Measurements from ENCODE around the gene UQCC2.

The UQCC2 gene

GRCh38 chr6:33705955-33706725 is 5.4 kb downstream of the UQCC2 start:
- Histone ChIP-seq H3K9me2 (replicated peaks; ENCODE audit: control insufficient read depth, low read length) (no peaks in the 10 kb centered on the region), H3K79me2 (ENCODE audit: control insufficient read depth, low read length) (peaks cover 27% of the 10 kb centered on the region), H3K4me1 (ENCODE audit: control insufficient read depth, low read length) (peaks cover 27% of the 10 kb centered on the region), H3K36me3 (ENCODE audit: control insufficient read depth, low read length) (peaks cover 49% of the 10 kb centered on the region), H3K27me3 (ENCODE audit: control insufficient read depth, low read length) (no peaks in the 10 kb centered on the region), H3K27ac (ENCODE audit: low read depth, low read length) (no peak overlapping the region), H3K9me3 (ENCODE audit: control insufficient read depth, insufficient read depth, low read length) (no peaks in the 10 kb centered on the region), H3K4me3 (ENCODE audit: low read length) (no peak overlapping the region), H3K4me2 (ENCODE audit: low read length) (no peak overlapping the region), H4K20me1 (ENCODE audit: control insufficient read depth, insufficient read depth, low read depth, low read length) (no peaks in the 10 kb centered on the region), H3F3A (ENCODE audit: control insufficient read depth, insufficient read depth) (peaks cover 19% of the 10 kb centered on the region)
- TF ChIP-seq, protein P1, sequence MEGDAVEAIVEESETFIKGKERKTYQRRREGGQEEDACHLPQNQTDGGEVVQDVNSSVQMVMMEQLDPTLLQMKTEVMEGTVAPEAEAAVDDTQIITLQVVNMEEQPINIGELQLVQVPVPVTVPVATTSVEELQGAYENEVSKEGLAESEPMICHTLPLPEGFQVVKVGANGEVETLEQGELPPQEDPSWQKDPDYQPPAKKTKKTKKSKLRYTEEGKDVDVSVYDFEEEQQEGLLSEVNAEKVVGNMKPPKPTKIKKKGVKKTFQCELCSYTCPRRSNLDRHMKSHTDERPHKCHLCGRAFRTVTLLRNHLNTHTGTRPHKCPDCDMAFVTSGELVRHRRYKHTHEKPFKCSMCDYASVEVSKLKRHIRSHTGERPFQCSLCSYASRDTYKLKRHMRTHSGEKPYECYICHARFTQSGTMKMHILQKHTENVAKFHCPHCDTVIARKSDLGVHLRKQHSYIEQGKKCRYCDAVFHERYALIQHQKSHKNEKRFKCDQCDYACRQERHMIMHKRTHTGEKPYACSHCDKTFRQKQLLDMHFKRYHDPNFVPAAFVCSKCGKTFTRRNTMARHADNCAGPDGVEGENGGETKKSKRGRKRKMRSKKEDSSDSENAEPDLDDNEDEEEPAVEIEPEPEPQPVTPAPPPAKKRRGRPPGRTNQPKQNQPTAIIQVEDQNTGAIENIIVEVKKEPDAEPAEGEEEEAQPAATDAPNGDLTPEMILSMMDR (IDR thresholded peaks at IDR 0.05; ENCODE audit: low read depth, low read length, poor library complexity, severe bottlenecking), result no peak
- no peak for TF ChIP-seq EZH2phosphoT487 (IDR thresholded peaks at IDR 0.05; ENCODE audit: borderline replicate concordance, low read length)

DNA sequence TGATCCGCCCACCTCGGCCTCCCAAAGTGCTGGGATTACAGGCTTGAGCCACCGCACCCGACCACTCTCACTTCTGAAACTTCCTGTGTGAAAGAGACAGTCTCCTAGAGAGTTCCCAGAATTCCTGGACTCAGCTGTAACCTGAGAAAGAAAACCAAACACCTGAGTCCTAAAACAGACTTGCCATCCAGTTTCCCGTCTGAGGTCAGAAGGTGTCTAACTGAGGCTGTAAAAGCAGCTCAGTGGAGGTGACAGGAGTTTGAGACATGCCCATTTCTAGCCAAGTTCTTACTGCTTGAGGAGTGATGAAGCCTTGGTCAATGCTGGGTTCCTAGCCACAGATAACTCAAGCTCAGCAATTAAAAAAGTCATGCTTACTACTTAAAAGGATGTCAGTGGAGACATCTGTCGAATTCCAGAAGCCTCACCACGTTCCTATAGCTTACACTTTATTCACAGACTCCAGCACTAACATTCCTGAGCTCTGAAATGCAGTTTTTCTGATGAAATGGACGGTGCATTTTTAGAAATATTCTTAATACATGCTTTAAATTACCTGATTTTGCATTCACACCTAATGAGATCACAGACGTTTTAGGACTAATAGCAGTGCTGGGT is 6.1 kb downstream of the UQCC2 start:
- peaks cover 23% of the 10 kb centered on the region for H3K4me1 ChIP-seq (ENCODE audit: control insufficient read depth, low read length)
- H3K4me2 ChIP-seq (ENCODE audit: low read length), result no peak overlapping the region
- H3K9me2 ChIP-seq (replicated peaks; ENCODE audit: control insufficient read depth, low read length), result no peaks in the 10 kb centered on the region
- no peak for TF ChIP-seq EZH2phosphoT487 (IDR thresholded peaks at IDR 0.05; ENCODE audit: borderline replicate concordance, low read length)
- TF ChIP-seq, protein P1 (IDR thresholded peaks at IDR 0.05; ENCODE audit: low read depth, low read length, poor library complexity, severe bottlenecking), result no peak
- no peaks in the 10 kb centered on the region for H4K20me1 ChIP-seq (ENCODE audit: control insufficient read depth, insufficient read depth, low read depth, low read length)
- no peaks in the 10 kb centered on the region for H3K9me3 ChIP-seq (ENCODE audit: control insufficient read depth, insufficient read depth, low read length)
- no peak overlapping the region for H3K27ac ChIP-seq (ENCODE audit: low read depth, low read length)
- H3F3A ChIP-seq (ENCODE audit: control insufficient read depth, insufficient read depth), result peaks cover 19% of the 10 kb centered on the region
- H3K4me3 ChIP-seq (ENCODE audit: low read length), result no peak overlapping the region
- no peaks in the 10 kb centered on the region for H3K27me3 ChIP-seq (ENCODE audit: control insufficient read depth, low read length)
- peaks cover 20% of the 10 kb centered on the region for H3K79me2 ChIP-seq (ENCODE audit: control insufficient read depth, low read length)
- H3K36me3 ChIP-seq (ENCODE audit: control insufficient read depth, low read length), result peaks cover 49% of the 10 kb centered on the region

GRCh38 chr6:33704215-33705066 is 7.1 kb downstream of the UQCC2 start:
- no peak overlapping the region for H3K4me2 ChIP-seq (ENCODE audit: low read length)
- H3K36me3 ChIP-seq (ENCODE audit: control insufficient read depth, low read length), result peaks cover 49% of the 10 kb centered on the region

More at GRCh38 chr6:33704215-33705066, 7.1 kb downstream of the UQCC2 start:
- no peak overlapping the region for H3K27ac ChIP-seq (ENCODE audit: low read depth, low read length)
- peaks cover 22% of the 10 kb centered on the region for H3K4me1 ChIP-seq (ENCODE audit: control insufficient read depth, low read length)
- H3K4me3 ChIP-seq (ENCODE audit: low read length), result no peak overlapping the region
- H3K9me3 ChIP-seq (ENCODE audit: control insufficient read depth, insufficient read depth, low read length), result no peaks in the 10 kb centered on the region
- no peaks in the 10 kb centered on the region for H3K27me3 ChIP-seq (ENCODE audit: control insufficient read depth, low read length)
- TF ChIP-seq, protein P1 (IDR thresholded peaks at IDR 0.05; ENCODE audit: low read depth, low read length, poor library complexity, severe bottlenecking), result no peak
- TF ChIP-seq EZH2phosphoT487 (IDR thresholded peaks at IDR 0.05; ENCODE audit: borderline replicate concordance, low read length), result no peak
- no peaks in the 10 kb centered on the region for H4K20me1 ChIP-seq (ENCODE audit: control insufficient read depth, insufficient read depth, low read depth, low read length)
- peaks cover 10% of the 10 kb centered on the region for H3K79me2 ChIP-seq (ENCODE audit: control insufficient read depth, low read length)
- H3F3A ChIP-seq (ENCODE audit: control insufficient read depth, insufficient read depth), result peaks cover 28% of the 10 kb centered on the region
- no peaks in the 10 kb centered on the region for H3K9me2 ChIP-seq (replicated peaks; ENCODE audit: control insufficient read depth, low read length)
